Left lung (tissue), 10 donors: Measurements from ENCODE around the gene GPHA2. TPM values are rescaled to one million over a fixed set of nuclear protein-coding genes. Genes with fewer than 3 reads are reported as not detected.

Source experiments
- ATAC-seq: fragments of 200-7000 bp; cut with Tn5 transposase; one replicate; pipeline ENCODE4 v1.9.1; 2020; ENCODE audit warnings: moderate library complexity
- DNase-seq, 4 donors: peaks; one replicate each; pipeline ENCODE4 v3.0.0-alpha.2; 2013 to 2020
- H3K27ac ChIP-seq, 2 donors: fragments of 200-600 bp; sonication (generic) in 1 of 2; one replicate each; pipeline versions ENCODE4 v1.5.0 to v1.8.0; 2020 to 2021
- H3K27me3 ChIP-seq, 2 donors: fragments of 200-600 bp; sonication (generic) in 1 of 2; one replicate each; pipeline versions ENCODE4 v1.5.0 to v1.8.0; 2020 to 2021
- H3K36me3 ChIP-seq, 2 donors: fragments of 200-600 bp; sonication (generic) in 1 of 2; one replicate each; pipeline versions ENCODE4 v1.5.0 to v1.8.0; 2020 to 2021
- H3K4me1 ChIP-seq, 2 donors: fragments of 200-600 bp; one replicate each; pipeline ENCODE4 v1.8.0; 2021
- H3K4me3 ChIP-seq, 2 donors: fragments of 200-600 bp; sonication (generic) in 1 of 2; one replicate each; pipeline versions ENCODE4 v1.5.0 to v1.8.0; 2020 to 2021; ENCODE audit warnings: mild to moderate bottlenecking in 1 of 2
- H3K9me3 ChIP-seq, 2 donors: fragments of 200-600 bp; sonication (generic) in 1 of 2; one replicate each; pipeline versions ENCODE4 v1.5.0 to v1.8.0; 2020 to 2021
- intact Hi-C, 2 donors: fragments of 100-400 bp; cut with DNase I; formaldehyde crosslinking; loops; one replicate each; pipeline versions ENCODE4 v1.11.2 to v1.14.2; 2022
- polyA plus RNA-seq, 6 donors: library from polyadenylated mRNA; unstranded; fragments of 120-200 nt; gene quantifications; one replicate each; pipeline ENCODE4 v1.2.1, GENCODE V29; 2013; ENCODE audit not compliant: insufficient read length in 6 of 6
- total RNA-seq, 2 donors: library from RNA; stranded (reverse); fragmentation: NEBNext Ultra II Directional; extraction: Animal tissue kit (Norgen Biotek cat#: 25700); gene quantifications; one replicate each; pipeline ENCODE4 v1.2.1, GENCODE V29; 2021
- TF ChIP-seq, protein P1 (sequence below), 2 donors: fragments of 200-600 bp; sonication (generic) in 1 of 2; IDR thresholded peaks; one replicate each; pipeline versions ENCODE4 v1.5.0 to v1.8.0; 2021; ENCODE audit warnings: antibody characterized with exemption in 2 of 2
- donor health status: DM: no; HTN: yes; CAD: no.
- donor health status: DM: no; HTN: no; CAD: no.

The GPHA2 gene
- total and polyA plus RNA-seq, 8 donors: 0.25 to 0.60 (median 0.49) TPM; not detected in 5

GRCh38 chr11:64936539-64936938, 846 bp upstream of the GPHA2 start:
- Histone ChIP-seq H3K4me1 (no peaks in the 10 kb centered on the region), H3K4me3 (no peak overlapping the region), H3K27ac (no peak overlapping the region), H3K36me3 (peaks cover 0 to 37% of the 10 kb centered on the region in 2 donors), H3K27me3 (no peaks in the 10 kb centered on the region), H3K9me3 (no peaks in the 10 kb centered on the region)
- intact Hi-C loops: no loop called here
- ATAC-seq (no peak), DNase-seq (no peak)
- TF ChIP-seq, protein P1, sequence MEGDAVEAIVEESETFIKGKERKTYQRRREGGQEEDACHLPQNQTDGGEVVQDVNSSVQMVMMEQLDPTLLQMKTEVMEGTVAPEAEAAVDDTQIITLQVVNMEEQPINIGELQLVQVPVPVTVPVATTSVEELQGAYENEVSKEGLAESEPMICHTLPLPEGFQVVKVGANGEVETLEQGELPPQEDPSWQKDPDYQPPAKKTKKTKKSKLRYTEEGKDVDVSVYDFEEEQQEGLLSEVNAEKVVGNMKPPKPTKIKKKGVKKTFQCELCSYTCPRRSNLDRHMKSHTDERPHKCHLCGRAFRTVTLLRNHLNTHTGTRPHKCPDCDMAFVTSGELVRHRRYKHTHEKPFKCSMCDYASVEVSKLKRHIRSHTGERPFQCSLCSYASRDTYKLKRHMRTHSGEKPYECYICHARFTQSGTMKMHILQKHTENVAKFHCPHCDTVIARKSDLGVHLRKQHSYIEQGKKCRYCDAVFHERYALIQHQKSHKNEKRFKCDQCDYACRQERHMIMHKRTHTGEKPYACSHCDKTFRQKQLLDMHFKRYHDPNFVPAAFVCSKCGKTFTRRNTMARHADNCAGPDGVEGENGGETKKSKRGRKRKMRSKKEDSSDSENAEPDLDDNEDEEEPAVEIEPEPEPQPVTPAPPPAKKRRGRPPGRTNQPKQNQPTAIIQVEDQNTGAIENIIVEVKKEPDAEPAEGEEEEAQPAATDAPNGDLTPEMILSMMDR (IDR thresholded peaks at IDR 0.05): no peak

DNA sequence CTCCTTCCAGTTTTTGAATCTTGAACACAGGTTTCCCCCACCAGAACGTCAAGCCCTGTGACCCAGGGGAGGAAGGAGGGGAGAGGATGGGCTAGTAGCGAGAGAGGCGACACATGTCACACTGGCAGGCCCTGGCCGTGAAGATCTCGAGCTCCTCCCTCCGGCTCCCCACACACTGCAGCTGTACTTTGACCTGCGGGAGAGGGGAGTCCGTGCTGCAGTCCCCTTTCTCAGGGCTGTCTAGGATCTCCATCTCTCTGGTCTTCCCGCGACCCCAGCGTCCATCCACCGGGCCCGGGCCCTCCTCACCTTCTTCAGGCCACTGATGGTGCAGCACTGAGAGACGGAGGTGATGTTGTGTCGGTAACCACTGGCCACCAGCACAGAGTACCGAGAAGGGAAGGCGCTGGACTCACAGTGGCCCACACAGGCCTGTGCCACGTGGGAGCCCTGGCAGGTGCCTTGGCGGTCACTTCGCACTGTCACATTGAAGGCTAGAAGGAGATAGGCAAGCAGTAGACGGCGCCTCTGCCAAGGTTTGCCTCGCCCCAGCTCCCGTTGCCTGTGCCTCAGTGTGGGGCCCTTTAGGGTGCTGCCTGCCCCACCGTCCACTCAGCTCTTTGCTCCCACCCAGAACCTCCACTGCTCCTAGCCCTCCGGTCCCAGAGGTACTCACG, 873 bp downstream of the GPHA2 start:
- intact Hi-C loops: no loop called here
- no peaks in the 10 kb centered on the region for H3K4me1 ChIP-seq
- TF ChIP-seq, protein P1 (IDR thresholded peaks at IDR 0.05): no peak
- no peak overlapping the region for H3K27ac ChIP-seq
- H3K4me3 ChIP-seq: no peak overlapping the region
- ATAC-seq: no peak
- H3K27me3 ChIP-seq: no peaks in the 10 kb centered on the region
- no peaks in the 10 kb centered on the region for H3K9me3 ChIP-seq
- DNase-seq: peak in 1 of 4 donors; percentile 64
- H3K36me3 ChIP-seq: peaks cover 0 to 54% of the 10 kb centered on the region in 2 donors

DNA sequence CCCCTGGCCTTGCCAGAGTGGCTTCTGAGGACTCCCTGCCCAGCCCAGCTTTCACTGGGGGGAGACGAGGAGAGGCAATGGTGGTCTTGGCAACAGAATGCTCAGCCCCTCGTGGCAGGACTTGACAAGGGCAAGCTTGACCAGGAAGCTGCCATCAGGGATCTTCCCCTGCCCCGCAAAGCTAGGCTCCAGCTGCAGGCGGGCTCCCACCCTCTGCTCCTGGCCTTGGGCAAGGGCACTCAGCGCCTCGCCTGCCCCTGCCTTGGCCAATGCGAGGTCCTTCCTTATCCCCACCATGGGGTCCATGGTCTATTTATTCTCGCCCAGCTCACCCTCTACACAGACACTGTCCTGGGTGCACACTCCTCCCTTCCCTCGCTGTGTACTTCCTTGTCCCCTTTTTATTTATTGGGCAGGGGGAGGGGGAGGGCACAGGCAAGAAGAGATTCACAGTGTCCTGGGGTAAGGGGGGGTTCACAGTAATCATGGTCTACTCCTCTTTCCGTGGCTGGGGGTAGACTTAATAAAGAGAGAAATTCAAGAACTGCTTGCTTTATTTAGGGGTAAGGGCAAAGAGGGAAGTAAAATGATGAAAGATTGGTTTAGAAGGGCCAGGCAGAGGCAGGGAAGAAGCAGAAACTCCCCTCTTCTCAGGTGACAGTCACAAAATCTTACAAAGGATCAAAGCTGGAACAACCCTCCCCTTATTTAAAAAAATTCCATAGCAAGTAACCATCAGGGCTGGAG, 1.6 kb downstream of the GPHA2 start:
- Histone ChIP-seq H3K4me1 (no peaks in the 10 kb centered on the region), H3K9me3 (no peaks in the 10 kb centered on the region), H3K4me3 (no peak overlapping the region), H3K27ac (no peak overlapping the region), H3K27me3 (no peaks in the 10 kb centered on the region), H3K36me3 (peaks cover 0 to 61% of the 10 kb centered on the region in 2 donors)
- TF ChIP-seq, protein P1 (IDR thresholded peaks at IDR 0.05): no peak
- ATAC-seq: no peak
- DNase-seq: peak in 1 of 4 donors; percentile 58
- intact Hi-C loops: no loop called here

DNA sequence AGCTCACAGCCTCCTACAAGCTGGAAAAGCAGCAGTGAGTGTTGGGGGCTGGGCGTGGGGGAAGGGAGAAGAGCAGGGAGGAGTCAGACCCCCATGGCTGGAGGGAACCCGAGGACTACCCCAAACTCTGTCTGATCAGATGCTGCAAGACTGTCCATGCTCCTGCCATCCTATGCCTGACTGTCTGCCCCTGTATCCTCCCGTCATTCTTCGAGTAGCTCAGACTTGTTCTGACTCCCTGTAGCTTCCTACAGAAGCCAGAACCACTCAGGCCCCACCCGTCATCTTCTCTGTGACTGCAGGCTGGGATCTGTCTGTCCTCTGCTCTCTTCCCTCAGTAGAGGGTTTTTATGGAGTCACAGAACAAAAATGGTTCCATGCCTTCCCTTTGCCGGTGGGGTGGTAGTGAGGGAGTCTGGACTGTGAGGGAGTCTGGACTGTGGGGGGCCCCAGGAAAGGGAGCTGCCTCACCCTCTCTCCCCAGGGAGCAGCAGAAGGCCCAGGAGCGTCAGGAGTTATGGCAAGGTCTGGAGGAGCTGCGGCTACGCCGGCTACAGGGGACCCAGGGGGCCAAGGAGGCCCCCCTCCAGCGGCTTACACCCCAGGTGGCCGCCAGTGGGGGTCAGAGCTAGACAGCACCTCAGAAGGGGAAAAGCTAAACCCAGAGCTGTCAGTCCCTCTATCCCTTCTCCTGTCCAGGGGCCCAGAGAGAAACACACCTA, 2.3 kb downstream of the GPHA2 start:
- Histone ChIP-seq H3K9me3 (no peaks in the 10 kb centered on the region), H3K36me3 (peaks cover 0 to 67% of the 10 kb centered on the region in 2 donors), H3K27ac (no peak overlapping the region), H3K4me1 (no peaks in the 10 kb centered on the region), H3K27me3 (no peaks in the 10 kb centered on the region), H3K4me3 (no peak overlapping the region)
- DNase-seq: peak in 1 of 4 donors; percentile 33
- TF ChIP-seq, protein P1 (IDR thresholded peaks at IDR 0.05): no peak
- no peak for ATAC-seq
- intact Hi-C loops: no loop called here

- no peaks in the 10 kb centered on the region for H3K9me3 ChIP-seq
- no peaks in the 10 kb centered on the region for H3K4me1 ChIP-seq
- DNase-seq: no peak
- no peaks in the 10 kb centered on the region for H3K27me3 ChIP-seq
- no peak overlapping the region for H3K27ac ChIP-seq
- no peak for ATAC-seq
- intact Hi-C loops: no loop called here
- peaks cover 0 to 77% of the 10 kb centered on the region in 2 donors for H3K36me3 ChIP-seq
- no peak overlapping the region for H3K4me3 ChIP-seq
- TF ChIP-seq, protein P1 (IDR thresholded peaks at IDR 0.05): no peak
Observed at GRCh38 chr11:64932324-64932723, 3.4 kb downstream of the GPHA2 start.
